H9 (cell line): ENCODE measurements around the gene LBHD2. TPM values are rescaled to one million over a fixed set of nuclear protein-coding genes. Genes with fewer than 3 reads are reported as not detected.

Experiments used
- DNase-seq: peaks from one replicate; pipeline ENCODE4 v3.0.0-alpha.2; 2017
- H2AFZ ChIP-seq: one replicate; pipeline ENCODE4 v1.6.1; 2013; ENCODE audit warnings: mild to moderate bottlenecking, low read length, control low read depth, moderate library complexity
- H2AK5ac ChIP-seq: 2 replicates; pipeline ENCODE4 v1.6.1; 2013; ENCODE audit warnings: low read length, control low read depth, mixed read lengths; ENCODE audit not compliant: insufficient read length
- H2BK120ac ChIP-seq: one replicate; pipeline ENCODE4 v1.6.1; 2013; ENCODE audit warnings: low read depth, mild to moderate bottlenecking, low read length, control low read depth, inconsistent platforms; ENCODE audit not compliant: poor library complexity, severe bottlenecking
- H2BK12ac ChIP-seq: 2 replicates; pipeline ENCODE4 v1.6.1; 2013; ENCODE audit warnings: low read length, control low read depth, mixed read lengths, low read depth; ENCODE audit not compliant: insufficient read length
- H2BK15ac ChIP-seq: 2 replicates; pipeline ENCODE4 v1.6.1; 2013; ENCODE audit warnings: low read depth, low read length, control low read depth
- H2BK20ac ChIP-seq: one replicate; pipeline ENCODE4 v1.6.1; 2013; ENCODE audit warnings: low read depth, mild to moderate bottlenecking, low read length, control low read depth, inconsistent platforms; ENCODE audit not compliant: poor library complexity, severe bottlenecking
- H2BK5ac ChIP-seq: 2 replicates; pipeline ENCODE4 v1.6.1; 2013; ENCODE audit warnings: low read length, control low read depth, mixed read lengths; ENCODE audit not compliant: insufficient read length
- H3K14ac ChIP-seq: 2 replicates; pipeline ENCODE4 v1.6.1; 2013; ENCODE audit warnings: low read length, control low read depth; ENCODE audit not compliant: insufficient read depth
- H3K18ac ChIP-seq: 2 replicates; pipeline ENCODE4 v1.6.1; 2013; ENCODE audit warnings: low read depth, mild to moderate bottlenecking, mixed read lengths, low read length, control low read depth; ENCODE audit not compliant: insufficient read length
- H3K23ac ChIP-seq: 2 replicates; pipeline ENCODE4 v1.6.1; 2013; ENCODE audit warnings: low read length, control low read depth, mixed read lengths, low read depth; ENCODE audit not compliant: insufficient read length
- H3K23me2 ChIP-seq: 2 replicates; pipeline ENCODE4 v1.6.1; 2013; ENCODE audit warnings: low read depth, mild to moderate bottlenecking, mixed read lengths, low read length, control low read depth; ENCODE audit not compliant: insufficient read length, poor library complexity, severe bottlenecking
- H3K27ac ChIP-seq: 2 replicates; pipeline ENCODE4 v1.5.1; 2013; ENCODE audit warnings: low read length, control low read depth, mixed read lengths, low read depth; ENCODE audit not compliant: insufficient read length
- H3K27me3 ChIP-seq: 2 replicates; pipeline ENCODE4 v1.6.1; 2013; ENCODE audit warnings: low read length, control low read depth, inconsistent platforms; ENCODE audit not compliant: insufficient read depth
- H3K4ac ChIP-seq: 2 replicates; pipeline ENCODE4 v1.6.1; 2013; ENCODE audit warnings: low read depth, mild to moderate bottlenecking, control low read depth, inconsistent platforms, low read length, moderate library complexity
- H3K4me1 ChIP-seq: 2 replicates; pipeline ENCODE4 v1.6.1; 2013; ENCODE audit warnings: low read length, control low read depth, inconsistent platforms; ENCODE audit not compliant: insufficient read depth
- H3K4me2 ChIP-seq: 2 replicates; pipeline ENCODE4 v1.6.1; 2013; ENCODE audit warnings: low read length, control low read depth, mixed read lengths; ENCODE audit not compliant: insufficient read length, insufficient read depth
- H3K56ac ChIP-seq: 2 replicates; pipeline ENCODE4 v1.6.1; 2013; ENCODE audit warnings: low read depth, mild to moderate bottlenecking, mixed read lengths, low read length, control low read depth; ENCODE audit not compliant: insufficient read length
- H3K79me1 ChIP-seq: 2 replicates; pipeline ENCODE4 v1.6.1; 2013; ENCODE audit warnings: low read depth, mild to moderate bottlenecking, moderate library complexity, low read length, control low read depth, inconsistent platforms; ENCODE audit not compliant: insufficient read depth, poor library complexity, severe bottlenecking
- H3K79me2 ChIP-seq: 2 replicates; pipeline ENCODE4 v1.6.1; 2013; ENCODE audit warnings: low read length, control low read depth, inconsistent platforms; ENCODE audit not compliant: insufficient read depth
- H3K9ac ChIP-seq: 2 replicates; pipeline ENCODE4 v1.6.1; 2013; ENCODE audit warnings: low read length, control low read depth, mixed read lengths; ENCODE audit not compliant: insufficient read length; ENCODE audit errors: extremely low read depth
- H3K9me3 ChIP-seq: one replicate; pipeline ENCODE4 v1.6.1; 2013; ENCODE audit warnings: low read depth, low read length, inconsistent platforms; ENCODE audit not compliant: control insufficient read depth
- H3T11ph ChIP-seq: one replicate; pipeline ENCODE4 v1.6.1; 2013; ENCODE audit warnings: mild to moderate bottlenecking, low read length, control low read depth, inconsistent platforms
- H4K20me1 ChIP-seq: one replicate; pipeline ENCODE4 v1.6.1; 2013; ENCODE audit not compliant: control insufficient read depth, insufficient read length, insufficient read depth
- H4K5ac ChIP-seq: 2 replicates; pipeline ENCODE4 v1.6.1; 2013; ENCODE audit warnings: low read depth, mild to moderate bottlenecking, mixed read lengths, low read length, control low read depth; ENCODE audit not compliant: insufficient read length
- H4K8ac ChIP-seq: replicated peaks from 2 replicates; pipeline ENCODE4 v1.6.1; 2013; ENCODE audit warnings: low read length, control low read depth, mixed read lengths, low read depth; ENCODE audit not compliant: insufficient read length
- H4K91ac ChIP-seq: 2 replicates; pipeline ENCODE4 v1.6.1; 2013; ENCODE audit warnings: low read depth, mild to moderate bottlenecking, moderate library complexity, mixed read lengths, low read length, control low read depth; ENCODE audit not compliant: insufficient read length
- H3K27ac Mint-ChIP-seq, 3 experiments: 2 replicates in 2 of 3; 3 replicates in 1 of 3; pipeline ENCODE4 v1.8.0; 2020 to 2021; ENCODE audit warnings: mixed read lengths in 3 of 3, mild to moderate bottlenecking in 1 of 3, moderate library complexity in 1 of 3
- H3K27me3 Mint-ChIP-seq: 2 replicates; pipeline ENCODE4 v1.8.0; 2021; ENCODE audit warnings: low read depth, mild to moderate bottlenecking, moderate library complexity, mixed read lengths
- H3K36me3 Mint-ChIP-seq, 3 experiments: 2 replicates in 2 of 3; 3 replicates in 1 of 3; pipeline ENCODE4 v1.8.0; 2020 to 2021; ENCODE audit warnings: low read depth in 3 of 3, mixed read lengths in 3 of 3; ENCODE audit not compliant: insufficient read depth in 1 of 3
- H3K4me1 Mint-ChIP-seq, 2 experiments: 2 replicates each; pipeline ENCODE4 v1.8.0; 2020; ENCODE audit warnings: mixed read lengths in 2 of 2
- H3K4me3 Mint-ChIP-seq, 2 experiments: 2 replicates in 1 of 2; 3 replicates in 1 of 2; pipeline ENCODE4 v1.8.0; 2020 to 2021; ENCODE audit warnings: mild to moderate bottlenecking in 2 of 2, mixed read lengths in 2 of 2, moderate library complexity in 1 of 2
- H3K9me3 Mint-ChIP-seq, 2 experiments: 2 replicates in 1 of 2; 3 replicates in 1 of 2; pipeline ENCODE4 v1.8.0; 2020; ENCODE audit warnings: mild to moderate bottlenecking in 2 of 2, mixed read lengths in 2 of 2, moderate library complexity in 1 of 2
- WGBS: extraction: QIAGEN DNeasy Blood & Tissue Kit; methylation state at CpG from one replicate; pipeline ENCODE4 v1.1.7; 2013; ENCODE audit warnings: missing lambda C conversion rate, low lambda C conversion rate, mixed read lengths; ENCODE audit not compliant: insufficient read length; ENCODE audit errors: extremely low coverage; 5-methylcytosine and 5-hydroxymethylcytosine counted together
- total RNA-seq: library from RNA; stranded (reverse); gene quantifications from 2 replicates; pipeline ENCODE4 v1.2.1, GENCODE V29; 2021
- TF ChIP-seq, protein P1 (sequence below): fragments of 200-600 bp; sonication (generic); conservative IDR thresholded peaks from 3 replicates; pipeline ENCODE4 v1.8.0; 2021; ENCODE audit warnings: antibody characterized with exemption, mild to moderate bottlenecking

LBHD2 gene
- total RNA-seq, 1 experiment from 2014 or later: not detected

DNA sequence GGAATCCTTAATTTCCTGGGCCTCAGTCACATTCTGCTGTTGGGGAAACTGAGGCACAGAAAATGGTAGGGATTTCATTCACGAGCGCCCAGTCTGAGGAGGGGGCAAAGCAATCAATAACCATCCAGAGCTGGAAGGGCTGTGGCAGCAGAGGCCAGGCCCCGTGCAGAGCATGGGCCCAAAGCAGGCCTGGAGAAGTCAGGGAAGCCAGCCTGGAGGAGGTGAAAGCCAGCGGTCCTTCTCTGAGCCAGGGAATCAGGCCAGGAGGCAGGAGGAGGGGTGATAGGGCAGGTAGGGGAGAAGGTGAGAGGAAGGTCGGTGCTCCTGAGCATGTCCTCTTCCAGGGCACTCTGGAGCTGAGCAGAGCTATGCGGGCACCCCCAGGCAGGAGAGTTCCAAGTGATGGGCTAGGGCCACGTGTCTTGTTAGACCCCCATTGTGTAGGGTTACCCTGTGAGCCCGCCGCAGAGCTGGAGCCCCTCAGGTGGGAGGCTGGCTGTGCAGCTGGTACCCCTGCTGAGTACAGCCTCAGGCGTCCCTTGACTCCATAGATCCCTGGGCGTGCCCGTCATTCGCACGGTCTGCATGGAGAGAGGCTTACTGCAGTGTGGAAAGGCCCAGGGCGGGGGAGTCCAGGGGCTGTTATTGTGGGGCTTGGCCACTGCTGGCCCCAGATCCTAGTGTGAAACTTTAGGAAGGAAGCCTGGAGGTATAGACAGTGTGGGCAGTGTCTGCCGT lies 44.0 kb downstream of the LBHD2 start:
- H3K4ac ChIP-seq: no peak overlapping the region
- no peaks in the 10 kb centered on the region; a peak in 1 of 5 replicates for H3K9me3 Mint-ChIP-seq
- no peak overlapping the region; a peak in 1 of 7 replicates for H3K27ac Mint-ChIP-seq
- no peak overlapping the region for H2BK15ac ChIP-seq
- H3K23ac ChIP-seq: no peak overlapping the region
- no peak overlapping the region for H3K18ac ChIP-seq
- H4K20me1 ChIP-seq: peaks cover 9% of the 10 kb centered on the region
- H3K56ac ChIP-seq: no peak overlapping the region
- H3K79me2 ChIP-seq: no peaks in the 10 kb centered on the region
- peaks cover 4 to 11% (median 6%) of the 10 kb centered on the region in 3 experiments; a peak in 5 of 7 replicates for H3K36me3 Mint-ChIP-seq
- no peak overlapping the region for H4K91ac ChIP-seq
- H3K4me1 ChIP-seq: no peaks in the 10 kb centered on the region
- no peaks in the 10 kb centered on the region for H3K79me1 ChIP-seq
- H3K14ac ChIP-seq: no peak overlapping the region
- no peak overlapping the region for H3K27ac ChIP-seq
- H3K9ac ChIP-seq: no peak overlapping the region
- peaks cover 9 to 21% of the 10 kb centered on the region in 2 experiments; a peak in 3 of 4 replicates for H3K4me1 Mint-ChIP-seq
- H3K27me3 Mint-ChIP-seq: peaks cover 37% of the 10 kb centered on the region
- peak overlapping the region in 1 of 2 experiments; percentile 51; a peak in 1 of 5 replicates for H3K4me3 Mint-ChIP-seq
- H4K8ac ChIP-seq: no peak overlapping the region
- H2AK5ac ChIP-seq: no peak overlapping the region
- no peak for DNase-seq
- no peaks in the 10 kb centered on the region for H3K27me3 ChIP-seq
- no peak overlapping the region for H3K4me2 ChIP-seq
- no peak overlapping the region for H2BK5ac ChIP-seq
- no CpG with 5 or more reads among the region's 16 CpGs for WGBS
- no peak overlapping the region for H2BK120ac ChIP-seq
- H2AFZ ChIP-seq: no peak overlapping the region
- H3T11ph ChIP-seq: no peak overlapping the region
- H4K5ac ChIP-seq: no peak overlapping the region
- H2BK12ac ChIP-seq: no peak overlapping the region
- H3K9me3 ChIP-seq: no peaks in the 10 kb centered on the region
- no peak overlapping the region for H2BK20ac ChIP-seq
- TF ChIP-seq, protein P1, sequence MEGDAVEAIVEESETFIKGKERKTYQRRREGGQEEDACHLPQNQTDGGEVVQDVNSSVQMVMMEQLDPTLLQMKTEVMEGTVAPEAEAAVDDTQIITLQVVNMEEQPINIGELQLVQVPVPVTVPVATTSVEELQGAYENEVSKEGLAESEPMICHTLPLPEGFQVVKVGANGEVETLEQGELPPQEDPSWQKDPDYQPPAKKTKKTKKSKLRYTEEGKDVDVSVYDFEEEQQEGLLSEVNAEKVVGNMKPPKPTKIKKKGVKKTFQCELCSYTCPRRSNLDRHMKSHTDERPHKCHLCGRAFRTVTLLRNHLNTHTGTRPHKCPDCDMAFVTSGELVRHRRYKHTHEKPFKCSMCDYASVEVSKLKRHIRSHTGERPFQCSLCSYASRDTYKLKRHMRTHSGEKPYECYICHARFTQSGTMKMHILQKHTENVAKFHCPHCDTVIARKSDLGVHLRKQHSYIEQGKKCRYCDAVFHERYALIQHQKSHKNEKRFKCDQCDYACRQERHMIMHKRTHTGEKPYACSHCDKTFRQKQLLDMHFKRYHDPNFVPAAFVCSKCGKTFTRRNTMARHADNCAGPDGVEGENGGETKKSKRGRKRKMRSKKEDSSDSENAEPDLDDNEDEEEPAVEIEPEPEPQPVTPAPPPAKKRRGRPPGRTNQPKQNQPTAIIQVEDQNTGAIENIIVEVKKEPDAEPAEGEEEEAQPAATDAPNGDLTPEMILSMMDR: no peak
- H3K23me2 ChIP-seq: no peaks in the 10 kb centered on the region
